OCI-LY7 (cell line): ENCODE data around the gene MIF4GD. TPM values are rescaled to one million over a fixed set of nuclear protein-coding genes. Genes with fewer than 3 reads are reported as not detected.

Experiments
- BruUV-seq: library from RNA; stranded (reverse); fragments of 400-500 nt; replicated peaks from 2 replicates; lab custom pipeline; 2021; lab: Mats Ljungman, UMichigan
- CTCF ChIA-PET: fragments of 300-600 bp; sonication (Branson Sonifier 250); formaldehyde crosslinking; loops from one replicate; lab custom pipeline; 2022; ENCODE audit warnings: antibody characterized with exemption; ENCODE audit not compliant: unreplicated experiment; lab: Charles Lee
- POLR2A ChIA-PET: fragments of 300-600 bp; sonication (Branson Sonifier 250); formaldehyde crosslinking; loops from one replicate; lab custom pipeline; 2022; ENCODE audit warnings: antibody characterized with exemption; lab: Charles Lee
- DNase-seq: peaks from one replicate; pipeline ENCODE4 v3.0.0-alpha.2; 2015; ENCODE audit warnings: low spot score
- H2AFZ ChIP-seq: fragments of 200-600 bp; sonication (generic), shearing (Covaris generic); 2 replicates; pipeline ENCODE4 v1.6.1; 2014; ENCODE audit warnings: mild to moderate bottlenecking, antibody characterized with exemption, low read length, moderate library complexity
- H3K27ac ChIP-seq: fragments of 200-600 bp; sonication (generic); 2 replicates; pipeline ENCODE4 v1.5.1; 2014; ENCODE audit warnings: mixed run types, low read depth, mild to moderate bottlenecking, moderate library complexity, low read length, inconsistent platforms; ENCODE audit not compliant: poor library complexity, severe bottlenecking
- H3K36me3 ChIP-seq: fragments of 200-600 bp; sonication (generic); 2 replicates; pipeline ENCODE4 v1.6.1; 2014; ENCODE audit warnings: mild to moderate bottlenecking, antibody characterized with exemption, low read length, moderate library complexity, mixed read lengths; ENCODE audit not compliant: insufficient read depth
- H3K4me1 ChIP-seq: fragments of 200-600 bp; sonication (generic); 2 replicates; pipeline ENCODE4 v1.5.1; 2014; ENCODE audit warnings: mild to moderate bottlenecking, low read length; ENCODE audit not compliant: insufficient read depth, poor library complexity, severe bottlenecking
- H3K4me2 ChIP-seq: fragments of 200-600 bp; sonication (generic); 2 replicates; pipeline ENCODE4 v1.6.1; 2014; ENCODE audit warnings: mild to moderate bottlenecking, low read length
- H3K4me3 ChIP-seq: fragments of 200-600 bp; sonication (generic); 2 replicates; pipeline ENCODE4 v1.5.1; 2014; ENCODE audit warnings: mild to moderate bottlenecking, low read depth, low read length; ENCODE audit not compliant: poor library complexity, severe bottlenecking
- H3K79me2 ChIP-seq: fragments of 200-600 bp; sonication (generic); 2 replicates; pipeline ENCODE4 v1.6.1; 2016; ENCODE audit warnings: low read depth, mild to moderate bottlenecking, low read length, moderate library complexity, mixed read lengths; ENCODE audit not compliant: insufficient read depth
- H3K9me2 ChIP-seq: fragments of 200-600 bp; sonication (generic); 2 replicates; pipeline ENCODE4 v1.6.1; 2016; ENCODE audit warnings: mild to moderate bottlenecking, low read length, mixed read lengths; ENCODE audit not compliant: insufficient read depth
- H3K9me3 ChIP-seq: fragments of 200-600 bp; sonication (generic); 2 replicates; pipeline ENCODE4 v1.6.1; 2014; ENCODE audit warnings: mild to moderate bottlenecking, mixed run types, low read length, mixed read lengths
- H4K20me1 ChIP-seq: fragments of 200-600 bp; sonication (generic); 2 replicates; pipeline ENCODE4 v1.6.1; 2014; ENCODE audit warnings: mild to moderate bottlenecking, antibody characterized with exemption, low read length, moderate library complexity, mixed read lengths; ENCODE audit not compliant: insufficient read depth
- CTCF ChIP-seq: fragments of 200-600 bp; sonication (generic); conservative IDR thresholded peaks from 2 replicates; pipeline ENCODE4 v1.5.1; 2014; ENCODE audit warnings: mild to moderate bottlenecking, antibody characterized with exemption, low read length, moderate library complexity, mixed read lengths
- EZH2phosphoT487 ChIP-seq: fragments of 200-600 bp; sonication (generic); IDR thresholded peaks from 2 replicates; pipeline ENCODE4 v1.6.1; 2018; ENCODE audit warnings: low read depth, borderline replicate concordance, mild to moderate bottlenecking, mixed run types, antibody characterized with exemption, low read length, moderate library complexity, mixed read lengths
- intact Hi-C: fragments of 100-400 bp; cut with micrococcal nuclease; formaldehyde crosslinking; loops from one replicate; pipeline ENCODE4 v1.10.0; 2022; ENCODE audit not compliant: unreplicated experiment
- total RNA-seq, 2 experiments: library from RNA; depleted of rRNA in 1 of 2; stranded (reverse); fragments of >200 nt in 1 of 2; shearing (Covaris generic) in 1 of 2; gene quantifications; 2 replicates each; pipeline ENCODE4 v1.2.3, GENCODE V29; 2014 to 2022

The MIF4GD gene
- total RNA-seq, 2 experiments from 2014 or later, result 70.9 to 132 TPM

GRCh38 chr17:75269844-75270217 is 1.2 kb downstream of the MIF4GD start:
- CTCF ChIA-PET, result interaction anchor here (0.6 to 2.5 kb wide), 6 partner anchors 9 to 265 kb away, joined by 3 to 31 read pairs (median 3); partner anchors contain the start of genes GGA3 and MRPS7
- Histone ChIP-seq H4K20me1 (no peaks in the 10 kb centered on the region), H3K4me3 (peak overlapping the region; percentile 90), H3K36me3 (peaks cover 58% of the 10 kb centered on the region), H3K9me3 (no peaks in the 10 kb centered on the region), H3K4me2 (peak overlapping the region; percentile 94), H3K9me2 (no peaks in the 10 kb centered on the region), H3K4me1 (peaks cover 42% of the 10 kb centered on the region), H3K79me2 (peaks cover 25% of the 10 kb centered on the region; the same call in 1 of the 2 replicates), H2AFZ (no peak overlapping the region), H3K27ac (peak overlapping the region; percentile 71)
- no TSS peak for BruUV-seq
- TF ChIP-seq EZH2phosphoT487, result no peak
- TF ChIP-seq CTCF, result no peak
- peak; percentile 29 for DNase-seq
- intact Hi-C loops, result loop anchor here (2.0 to 10.0 kb wide), 4 partner anchors 87 to 515 kb away; partner anchors contain the start of genes GRB2, LLGL2, SUMO2 and UNK
- POLR2A ChIA-PET, result interaction anchor here (0.6 to 4.6 kb wide), 11 partner anchors 8 to 229 kb away, joined by 3 to 59 read pairs (median 5); partner anchors contain the start of genes GGA3, MRPS7, SLC25A19 and TMEM94

GRCh38 chr17:75267411-75268232 is 3.4 kb downstream of the MIF4GD start:
- POLR2A ChIA-PET, result interaction anchor here (0.7 kb wide), 2 partner anchors 21 to 519 kb away, joined by 3 to 7 read pairs; no protein-coding TSS in a partner anchor
- H3K4me3 ChIP-seq, result no peak overlapping the region
- no peak for DNase-seq

More at GRCh38 chr17:75267411-75268232, 3.4 kb downstream of the MIF4GD start:
- Histone ChIP-seq H3K9me2 (no peaks in the 10 kb centered on the region), H3K4me2 (no peak overlapping the region), H3K9me3 (no peaks in the 10 kb centered on the region), H2AFZ (no peak overlapping the region), H4K20me1 (no peaks in the 10 kb centered on the region), H3K4me1 (peaks cover 38% of the 10 kb centered on the region), H3K36me3 (peaks cover 57% of the 10 kb centered on the region), H3K27ac (no peak overlapping the region), H3K79me2 (peaks cover 39% of the 10 kb centered on the region)
- TF ChIP-seq EZH2phosphoT487 (no peak), CTCF (peak; percentile 29; the same call in 1 of the 2 replicates)
- intact Hi-C loops, result no loop called here
- CTCF ChIA-PET, result no interaction called here
- BruUV-seq, result no TSS peak
